Nephron (organoid): ENCODE results near the gene MIER2.

Experiments
- H3K27ac Mint-ChIP-seq, 3 experiments: 2 replicates each; pipeline ENCODE4 v1.8.0; 2020; ENCODE audit warnings: mixed read lengths in 3 of 3, mild to moderate bottlenecking in 2 of 3, moderate library complexity in 1 of 3
- H3K27me3 Mint-ChIP-seq: 2 replicates; pipeline ENCODE4 v1.8.0; 2021; ENCODE audit warnings: low read depth, mild to moderate bottlenecking, moderate library complexity, mixed read lengths
- H3K36me3 Mint-ChIP-seq: 2 replicates; pipeline ENCODE4 v1.8.0; 2020; ENCODE audit warnings: low read depth, mixed read lengths
- H3K4me1 Mint-ChIP-seq: 2 replicates; pipeline ENCODE4 v1.8.0; 2020; ENCODE audit warnings: mixed read lengths
- H3K4me3 Mint-ChIP-seq, 3 experiments: 2 replicates each; pipeline ENCODE4 v1.8.0; 2020; ENCODE audit warnings: mild to moderate bottlenecking in 3 of 3, mixed read lengths in 3 of 3, moderate library complexity in 2 of 3
- H3K9me3 Mint-ChIP-seq: 2 replicates; pipeline ENCODE4 v1.8.0; 2020; ENCODE audit warnings: mixed read lengths
- CTCF ChIP-seq, 3 experiments: fragments of 200-600 bp; sonication (generic); IDR thresholded peaks; one replicate each; pipeline ENCODE4 v1.5.0; 2021; ENCODE audit warnings: antibody characterized with exemption in 3 of 3; ENCODE audit not compliant: unreplicated experiment in 3 of 3

The MIER2 gene

DNA sequence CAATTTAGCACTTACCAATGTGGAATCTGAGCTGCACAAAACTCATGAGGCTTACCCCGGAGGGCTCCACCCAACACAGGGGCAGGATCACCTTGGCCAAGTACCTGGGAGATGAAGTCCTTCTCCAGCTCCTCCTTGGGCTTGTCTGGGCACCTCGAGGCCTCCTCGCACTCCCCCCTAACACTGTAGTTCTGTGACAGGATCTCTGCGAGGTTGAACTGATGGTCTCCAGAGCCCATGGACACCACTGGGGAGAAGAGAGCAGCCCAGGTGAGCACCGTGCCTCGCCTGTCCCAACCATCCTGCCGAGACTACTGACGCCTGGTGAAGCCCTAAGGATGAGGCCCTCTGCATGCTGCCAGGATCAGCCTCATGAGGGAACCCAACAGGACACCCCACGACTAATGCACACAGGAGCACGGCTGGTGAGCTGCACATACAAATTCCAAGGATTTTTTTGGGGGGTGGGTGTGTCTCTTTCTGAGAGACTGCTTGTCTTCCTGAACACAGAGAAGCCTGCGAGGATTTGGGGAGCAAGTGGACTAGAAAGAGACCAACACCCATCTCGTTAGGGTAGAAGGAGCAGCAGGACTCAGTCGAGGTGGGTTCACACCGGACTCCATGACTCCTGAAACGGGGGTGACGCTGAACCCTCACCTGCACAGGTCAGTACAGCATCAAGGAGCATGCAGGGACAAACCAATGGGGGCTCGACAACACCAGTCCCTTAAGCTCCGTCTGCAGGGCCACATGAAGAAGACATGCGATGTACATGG lies 10.1 kb downstream of the MIER2 start:
- Mint-ChIP-seq H3K9me3 (peaks cover 12% of the 10 kb centered on the region), H3K27ac (no peak overlapping the region), H3K36me3 (peaks cover 68% of the 10 kb centered on the region), H3K27me3 (no peaks in the 10 kb centered on the region), H3K4me3 (no peak overlapping the region), H3K4me1 (peaks cover 14% of the 10 kb centered on the region)
- TF ChIP-seq CTCF (IDR thresholded peaks at IDR 0.05; ENCODE audit: unreplicated experiment in 3 of 3): no peak

GRCh38 chr19:330503-330902 lies 14.1 kb downstream of the MIER2 start:
- Mint-ChIP-seq H3K4me1 (no peaks in the 10 kb centered on the region), H3K9me3 (peaks cover 25% of the 10 kb centered on the region), H3K4me3 (no peak overlapping the region), H3K27ac (no peak overlapping the region), H3K27me3 (peaks cover 4% of the 10 kb centered on the region), H3K36me3 (peaks cover 75% of the 10 kb centered on the region)
- no peak for TF ChIP-seq CTCF (IDR thresholded peaks at IDR 0.05; ENCODE audit: unreplicated experiment in 3 of 3)

GRCh38 chr19:329876-330275 lies 14.7 kb downstream of the MIER2 start:
- H3K36me3 Mint-ChIP-seq: peaks cover 76% of the 10 kb centered on the region
- TF ChIP-seq CTCF (IDR thresholded peaks at IDR 0.05; ENCODE audit: unreplicated experiment in 3 of 3): no peak

GRCh38 chr19:328025-328505 lies 16.5 kb downstream of the MIER2 start:
- H3K36me3 Mint-ChIP-seq: peaks cover 64% of the 10 kb centered on the region
- no peaks in the 10 kb centered on the region for H3K4me1 Mint-ChIP-seq
- no peak overlapping the region for H3K27ac Mint-ChIP-seq
- TF ChIP-seq CTCF (IDR thresholded peaks at IDR 0.05; ENCODE audit: unreplicated experiment in 3 of 3): no peak
- no peak overlapping the region for H3K4me3 Mint-ChIP-seq
- H3K27me3 Mint-ChIP-seq: peaks cover 4% of the 10 kb centered on the region
- H3K9me3 Mint-ChIP-seq: peaks cover 25% of the 10 kb centered on the region

More at GRCh38 chr19:329876-330275, 14.7 kb downstream of the MIER2 start:
- Mint-ChIP-seq H3K4me1 (no peaks in the 10 kb centered on the region), H3K4me3 (no peak overlapping the region), H3K27me3 (peaks cover 4% of the 10 kb centered on the region), H3K9me3 (peaks cover 25% of the 10 kb centered on the region), H3K27ac (no peak overlapping the region)

GRCh38 chr19:327291-328024 lies 17.1 kb downstream of the MIER2 start:
- TF ChIP-seq CTCF (IDR thresholded peaks at IDR 0.05; ENCODE audit: unreplicated experiment in 3 of 3): no peak
- Mint-ChIP-seq H3K4me3 (no peak overlapping the region), H3K27ac (no peak overlapping the region), H3K9me3 (peaks cover 25% of the 10 kb centered on the region), H3K27me3 (peaks cover 4% of the 10 kb centered on the region), H3K4me1 (no peaks in the 10 kb centered on the region), H3K36me3 (peaks cover 64% of the 10 kb centered on the region)
